Esophagus muscularis mucosa (tissue), 4 donors: ENCODE results near the gene TUBA4B.

ENCODE experiments used
- EP300 ChIP-seq: sonication (generic); formaldehyde crosslinking; IDR thresholded peaks from one replicate; pipeline ENCODE4 v1.6.1; 2017; ENCODE audit warnings: antibody characterized with exemption
- POLR2A ChIP-seq: fragments of 450-650 bp; IDR thresholded peaks from one replicate; pipeline ENCODE4 v1.6.1; 2017; ENCODE audit warnings: antibody characterized with exemption, moderate library complexity, mild to moderate bottlenecking, low read depth
- POLR2AphosphoS5 ChIP-seq, 2 donors: sonication (generic); formaldehyde crosslinking; IDR thresholded peaks; one replicate each; pipeline ENCODE4 v1.6.1; 2017; ENCODE audit warnings: antibody characterized with exemption in 2 of 2
- TF ChIP-seq, protein P1 (sequence below), 3 experiments: fragments of 200-600 bp in 2 of 3; fragments of 450-650 bp in 1 of 3; sonication (generic) in 2 of 3; IDR thresholded peaks; one replicate each; pipeline ENCODE4 v1.5.1; 2017 to 2019; ENCODE audit warnings: antibody characterized with exemption in 3 of 3, mild to moderate bottlenecking in 2 of 3, moderate library complexity in 1 of 3

DNA sequence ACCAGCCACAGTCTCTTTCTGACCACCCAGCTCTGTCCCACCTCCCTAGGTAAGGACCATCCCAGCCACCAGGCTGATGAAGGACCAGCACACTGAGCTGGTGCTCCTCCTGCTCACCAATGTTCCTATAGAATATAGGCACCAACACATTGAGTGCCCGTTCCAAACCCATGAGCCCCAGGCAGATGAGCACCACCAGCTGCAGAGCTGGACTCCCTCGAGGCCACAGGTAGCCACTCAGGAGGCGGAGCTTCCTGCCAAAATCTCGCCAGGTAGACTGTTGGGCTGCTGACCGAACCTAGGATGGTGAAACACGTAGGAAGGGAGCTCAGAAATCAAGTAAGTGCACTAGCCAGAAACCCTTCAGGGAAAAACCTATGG lies 36.5 kb upstream of the TUBA4B start:
- TF ChIP-seq, protein P1, sequence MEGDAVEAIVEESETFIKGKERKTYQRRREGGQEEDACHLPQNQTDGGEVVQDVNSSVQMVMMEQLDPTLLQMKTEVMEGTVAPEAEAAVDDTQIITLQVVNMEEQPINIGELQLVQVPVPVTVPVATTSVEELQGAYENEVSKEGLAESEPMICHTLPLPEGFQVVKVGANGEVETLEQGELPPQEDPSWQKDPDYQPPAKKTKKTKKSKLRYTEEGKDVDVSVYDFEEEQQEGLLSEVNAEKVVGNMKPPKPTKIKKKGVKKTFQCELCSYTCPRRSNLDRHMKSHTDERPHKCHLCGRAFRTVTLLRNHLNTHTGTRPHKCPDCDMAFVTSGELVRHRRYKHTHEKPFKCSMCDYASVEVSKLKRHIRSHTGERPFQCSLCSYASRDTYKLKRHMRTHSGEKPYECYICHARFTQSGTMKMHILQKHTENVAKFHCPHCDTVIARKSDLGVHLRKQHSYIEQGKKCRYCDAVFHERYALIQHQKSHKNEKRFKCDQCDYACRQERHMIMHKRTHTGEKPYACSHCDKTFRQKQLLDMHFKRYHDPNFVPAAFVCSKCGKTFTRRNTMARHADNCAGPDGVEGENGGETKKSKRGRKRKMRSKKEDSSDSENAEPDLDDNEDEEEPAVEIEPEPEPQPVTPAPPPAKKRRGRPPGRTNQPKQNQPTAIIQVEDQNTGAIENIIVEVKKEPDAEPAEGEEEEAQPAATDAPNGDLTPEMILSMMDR (IDR thresholded peaks at IDR 0.05), result no peak
- TF ChIP-seq POLR2A (no peak), POLR2AphosphoS5 (IDR thresholded peaks at IDR 0.05) (no peak), EP300 (no peak)
